Body of pancreas (tissue), 4 donors: ENCODE data around the gene TEX14. TPM values are rescaled to one million over a fixed set of nuclear protein-coding genes. Genes with fewer than 3 reads are reported as not detected.

Experiments used
- ATAC-seq: fragments of 150-250 bp; one replicate; pipeline ENCODE4 v1.9.1; 2016
- DNase-seq, 4 donors: peaks; one replicate each; pipeline ENCODE4 v3.0.0-alpha.2; 2019
- H3K27ac ChIP-seq, 4 donors: fragments of 200-600 bp; sonication (generic); 1 replicate in 3 of 4; 2 replicates in 1 of 4; pipeline versions ENCODE4 v1.5.1 to v1.6.1; 2016 to 2019; ENCODE audit warnings: mild to moderate bottlenecking in 1 of 4, mixed read lengths in 1 of 4, moderate library complexity in 1 of 4
- H3K27me3 ChIP-seq, 2 donors: fragments of 200-600 bp; sonication (generic); one replicate each; pipeline ENCODE4 v1.6.0; 2016; ENCODE audit warnings: mild to moderate bottlenecking in 1 of 2
- H3K36me3 ChIP-seq, 2 donors: fragments of 200-600 bp; sonication (generic); replicated peaks in 1 of 2; 2 replicates each; pipeline ENCODE4 v1.5.1; 2016; ENCODE audit warnings: low read depth in 2 of 2; ENCODE audit not compliant: insufficient read depth in 1 of 2
- H3K4me1 ChIP-seq: fragments of 200-600 bp; sonication (generic); one replicate; pipeline ENCODE4 v1.6.0; 2016
- H3K4me3 ChIP-seq, 2 donors: fragments of 200-600 bp; sonication (generic); 1 replicate in 1 of 2; 2 replicates in 1 of 2; pipeline ENCODE4 v1.5.1; 2016 to 2019
- H3K9me3 ChIP-seq, 3 donors: fragments of 200-600 bp; sonication (generic); 1 replicate in 2 of 3; 2 replicates in 1 of 3; pipeline ENCODE4 v1.5.1; 2016
- CTCF ChIP-seq, 7 experiments: fragments of 450-650 bp in 4 of 7; fragments of 200-600 bp in 3 of 7; sonication (generic) in 3 of 7; IDR thresholded peaks; one replicate each; pipeline ENCODE4 v1.5.1; 2016 to 2019; ENCODE audit warnings: antibody characterized with exemption in 7 of 7
- POLR2A ChIP-seq, 3 donors: fragments of 450-650 bp; IDR thresholded peaks; one replicate each; pipeline ENCODE4 v1.6.1; 2016; ENCODE audit warnings: antibody characterized with exemption in 3 of 3, mild to moderate bottlenecking in 2 of 3
- WGBS, 2 donors: methylation state at CpG; one replicate each; pipeline ENCODE4 v1.1.5; 2017; 5-methylcytosine and 5-hydroxymethylcytosine counted together
- intact Hi-C: fragments of 100-400 bp; cut with DNase I; formaldehyde crosslinking; loops from one replicate; pipeline ENCODE4 v1.15.1; 2023
- total RNA-seq, 2 donors: library from RNA; depleted of rRNA; stranded (reverse); fragments of >200 nt; gene quantifications; one replicate each; pipeline ENCODE4 v1.1.0, GENCODE V29; 2016

Gene TEX14
- total RNA-seq, 2 donors from 2014 or later, result 0.26 TPM; not detected in 1

GRCh38 chr17:58530655-58531054 is 161.2 kb downstream of the TEX14 start:
- Histone ChIP-seq H3K4me3 (no peak overlapping the region), H3K9me3 (no peaks in the 10 kb centered on the region), H3K27me3 (no peaks in the 10 kb centered on the region), H3K27ac (no peak overlapping the region), H3K4me1 (peaks cover 11% of the 10 kb centered on the region), H3K36me3 (no peaks in the 10 kb centered on the region)
- WGBS, 2 donors, result 75 to 83% methylated on average over 2 of the region's 2 CpGs
- DNase-seq, result no peak
- TF ChIP-seq CTCF (IDR thresholded peaks at IDR 0.05) (no peak), POLR2A (IDR thresholded peaks at IDR 0.05) (no peak)
- ATAC-seq, result no peak
- intact Hi-C loops, result no loop called here

GRCh38 chr17:58529275-58529674 is 162.6 kb downstream of the TEX14 start:
- no peaks in the 10 kb centered on the region for H3K9me3 ChIP-seq
- ATAC-seq (no peak), DNase-seq (no peak)
- no peak overlapping the region for H3K27ac ChIP-seq
- H3K36me3 ChIP-seq, result no peaks in the 10 kb centered on the region
- TF ChIP-seq CTCF (IDR thresholded peaks at IDR 0.05) (no peak), POLR2A (IDR thresholded peaks at IDR 0.05) (no peak)
- intact Hi-C loops, result loop anchor here (10.0 kb wide), 1 partner anchor 476 kb away; no protein-coding TSS in a partner anchor
- no peak overlapping the region for H3K4me3 ChIP-seq
- WGBS, 2 donors, result 63 to 71% methylated on average over 1 of the region's 1 CpG
- peaks cover 11% of the 10 kb centered on the region for H3K4me1 ChIP-seq
- no peaks in the 10 kb centered on the region for H3K27me3 ChIP-seq

DNA sequence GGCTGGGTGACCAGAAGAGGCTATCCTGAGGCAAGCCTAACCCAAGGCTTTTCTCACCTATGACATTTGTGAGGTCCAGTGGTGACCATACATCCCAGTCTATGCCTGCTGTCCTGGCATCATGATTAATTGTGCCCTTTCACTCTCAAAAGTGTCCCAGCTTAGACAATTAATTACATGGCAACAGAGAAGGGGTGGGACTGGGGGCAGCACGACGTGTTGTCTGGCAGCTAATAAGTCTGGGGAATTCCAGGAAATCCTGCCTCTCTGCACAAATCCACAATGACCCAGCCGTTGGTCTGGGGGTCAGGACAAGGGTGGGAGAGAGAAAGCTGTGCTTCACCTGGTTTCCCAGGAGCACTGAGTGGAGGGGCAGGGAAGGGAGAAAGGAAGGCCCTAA is 163.4 kb downstream of the TEX14 start:
- H3K4me1 ChIP-seq, result peaks cover 11% of the 10 kb centered on the region
- intact Hi-C loops, result loop anchor here (10.0 kb wide), 1 partner anchor 476 kb away; no protein-coding TSS in a partner anchor

DNA sequence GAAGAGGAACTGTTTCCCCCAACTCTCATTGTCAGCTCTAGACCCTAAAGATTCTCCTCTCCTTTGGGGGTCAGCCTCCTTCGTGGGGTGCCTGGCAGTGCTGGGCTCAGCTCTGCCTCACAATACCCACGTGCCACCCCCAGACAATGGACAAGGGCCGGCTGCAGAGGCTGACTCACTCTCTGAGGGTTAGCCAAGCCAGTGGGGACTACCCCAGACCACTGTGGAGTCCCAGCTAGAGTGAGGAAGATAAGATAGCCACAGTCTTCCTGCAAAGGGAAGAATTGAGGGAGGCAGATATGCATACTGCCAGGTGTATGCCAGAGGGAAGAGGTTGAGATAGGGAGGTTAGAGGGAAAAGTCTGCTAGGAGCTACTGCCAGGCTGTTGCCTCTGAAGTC is 163.9 kb downstream of the TEX14 start:
- ATAC-seq (no peak), DNase-seq (no peak)
- no peak for TF ChIP-seq CTCF (IDR thresholded peaks at IDR 0.05)
- no peak for TF ChIP-seq POLR2A (IDR thresholded peaks at IDR 0.05)
- H3K4me1 ChIP-seq, result peaks cover 11% of the 10 kb centered on the region
- H3K36me3 ChIP-seq, result no peaks in the 10 kb centered on the region
- intact Hi-C loops, result loop anchor here (10.0 kb wide), 1 partner anchor 477 kb away; no protein-coding TSS in a partner anchor
- no peak overlapping the region for H3K4me3 ChIP-seq
- H3K27me3 ChIP-seq, result no peaks in the 10 kb centered on the region
- no peaks in the 10 kb centered on the region for H3K9me3 ChIP-seq
- WGBS, 2 donors, result 44 to 58% methylated on average over 3 of the region's 3 CpGs
- H3K27ac ChIP-seq, result no peak overlapping the region

More for the DNA sequence above, 163.4 kb downstream of the TEX14 start:
- H3K4me3 ChIP-seq, result no peak overlapping the region
- 33 to 34% methylated on average over 3 of the region's 3 CpGs for WGBS, 2 donors
- H3K27me3 ChIP-seq, result no peaks in the 10 kb centered on the region
- DNase-seq (no peak), ATAC-seq (no peak)
- no peaks in the 10 kb centered on the region for H3K9me3 ChIP-seq
- no peak overlapping the region for H3K27ac ChIP-seq
- H3K36me3 ChIP-seq, result no peaks in the 10 kb centered on the region
- TF ChIP-seq POLR2A (IDR thresholded peaks at IDR 0.05) (no peak), CTCF (IDR thresholded peaks at IDR 0.05) (no peak)

DNA sequence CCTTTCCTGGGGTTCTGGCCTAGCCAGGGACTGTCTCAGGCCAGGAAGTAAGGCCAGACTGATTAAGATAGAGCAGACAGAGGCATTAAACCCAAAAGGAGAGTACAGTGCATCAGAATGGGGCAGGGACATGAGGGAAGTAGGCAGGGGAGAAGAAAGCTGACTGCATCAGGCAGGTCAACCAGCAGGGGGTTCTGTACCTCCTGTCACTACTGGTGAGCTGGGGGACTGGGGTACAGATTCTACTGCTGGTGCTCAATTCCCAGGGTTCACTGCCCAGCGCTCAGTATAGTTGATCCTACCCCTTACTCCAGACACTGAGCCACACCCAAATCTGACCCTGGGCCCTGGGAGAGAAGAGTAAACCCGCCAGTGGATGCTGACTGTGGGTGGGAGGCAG is 164.5 kb downstream of the TEX14 start:
- WGBS, 2 donors, result 78 to 83% methylated on average over 2 of the region's 2 CpGs
- Histone ChIP-seq H3K4me3 (no peak overlapping the region), H3K4me1 (peaks cover 7% of the 10 kb centered on the region), H3K27ac (no peak overlapping the region), H3K9me3 (no peaks in the 10 kb centered on the region), H3K36me3 (no peaks in the 10 kb centered on the region), H3K27me3 (no peaks in the 10 kb centered on the region)
- intact Hi-C loops, result loop anchor here (10.0 kb wide), 1 partner anchor 477 kb away; no protein-coding TSS in a partner anchor
- no peak for TF ChIP-seq POLR2A (IDR thresholded peaks at IDR 0.05)
- no peak for TF ChIP-seq CTCF (IDR thresholded peaks at IDR 0.05)
- ATAC-seq (no peak), DNase-seq (no peak)
